ENCODE measurements around the gene ALPK3. TPM values are rescaled to one million over a fixed set of nuclear protein-coding genes. Genes with fewer than 3 reads are reported as not detected.

ALPK3 gene
- total and polyA plus RNA-seq, 9 of the 15 experiments (the other 6 are each of a cell fraction or from before 2014, with no cell fraction given): 0.04 to 1.0 (median 0.07) TPM; not detected in 2

GRCh38 chr15:84791763-84792162 is 25.4 kb upstream of the ALPK3 start (continued):
- TF ChIP-seq AFF4 (CRISPR knock-in tag; IDR thresholded peaks at IDR 0.05) (no peak), ZZZ3 (IDR thresholded peaks at IDR 0.05) (no peak), MED1 (CRISPR knock-in tag; IDR thresholded peaks at IDR 0.05; ENCODE audit: borderline replicate concordance) (no peak), RNF2 (IDR thresholded peaks at IDR 0.05) (no peak), CTBP1 (IDR thresholded peaks at IDR 0.05; ENCODE audit: borderline replicate concordance) (no peak), ILF3 (IDR thresholded peaks at IDR 0.05; ENCODE audit: borderline replicate concordance) (no peak), DDX20 (tag; IDR thresholded peaks at IDR 0.05; ENCODE audit: low read depth) (no peak), NCOA6 (IDR thresholded peaks at IDR 0.05) (no peak), JUNB (CRISPR knock-in tag; conservative IDR thresholded peaks at IDR 0.05) (no peak), CLOCK (CRISPR knock-in tag; IDR thresholded peaks at IDR 0.05; ENCODE audit: borderline replicate concordance) (no peak)

Measured in K562 (cell line).